Stimulated activated CD4-positive, alpha-beta T cell treated with anti-CD3 and anti-CD28 coated beads, TNF-alpha, amount 100 ng/mL, for 24 hours (primary cell): ENCODE results near the gene ZIC4.
A peak's percentile ranks its signal among the peaks of the same experiment; 100 is the strongest.

ENCODE experiments used
- DNase-seq, 3 experiments: peaks; one replicate each; pipeline ENCODE4 v3.0.0-alpha.2; 2020; ENCODE audit warnings: low read depth in 3 of 3

ZIC4 gene

DNA sequence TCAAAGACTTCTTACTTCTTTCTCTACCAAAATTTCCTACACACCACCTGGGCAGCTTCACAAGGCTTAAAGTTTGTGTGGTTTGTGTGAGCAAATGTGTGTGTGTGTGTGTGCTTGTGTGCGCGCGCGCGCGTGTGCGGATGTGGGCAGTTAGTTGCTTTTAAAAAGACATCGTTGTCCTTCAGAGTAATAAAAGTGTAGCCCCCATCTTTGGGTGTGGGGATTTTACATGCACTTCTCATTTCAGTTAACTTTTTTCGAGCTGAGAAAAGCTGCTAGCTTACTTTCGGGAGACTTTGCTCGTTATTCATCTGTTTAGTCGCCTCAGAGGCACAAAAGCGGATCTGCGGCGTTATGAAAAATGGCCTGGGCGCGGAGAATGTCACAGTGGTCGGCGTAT lies 36.0 kb downstream of the ZIC4 start:
- no peak for DNase-seq

DNA sequence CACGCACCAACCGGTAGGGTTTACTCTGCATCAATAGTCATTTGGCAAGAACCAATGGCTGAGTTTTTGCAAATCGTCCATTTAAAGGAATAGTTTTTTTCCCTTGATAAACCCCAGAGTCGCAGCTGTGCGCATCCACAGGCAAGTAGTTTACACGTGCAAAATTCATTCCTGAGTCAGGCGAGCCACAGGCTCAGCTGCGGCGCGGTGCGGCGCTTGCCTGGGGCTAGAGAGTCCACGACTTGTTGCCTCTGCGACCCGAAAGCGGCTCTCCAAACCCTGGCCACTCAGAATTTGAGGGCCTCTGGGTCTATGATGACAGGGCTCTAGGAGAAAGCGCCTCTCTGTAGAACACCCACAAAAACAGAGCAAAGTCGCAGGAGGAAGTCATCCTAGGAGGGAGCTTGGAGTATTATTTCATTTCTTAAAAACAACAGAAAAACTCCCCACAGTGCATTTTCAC lies 36.7 kb downstream of the ZIC4 start:
- no peak for DNase-seq

DNA sequence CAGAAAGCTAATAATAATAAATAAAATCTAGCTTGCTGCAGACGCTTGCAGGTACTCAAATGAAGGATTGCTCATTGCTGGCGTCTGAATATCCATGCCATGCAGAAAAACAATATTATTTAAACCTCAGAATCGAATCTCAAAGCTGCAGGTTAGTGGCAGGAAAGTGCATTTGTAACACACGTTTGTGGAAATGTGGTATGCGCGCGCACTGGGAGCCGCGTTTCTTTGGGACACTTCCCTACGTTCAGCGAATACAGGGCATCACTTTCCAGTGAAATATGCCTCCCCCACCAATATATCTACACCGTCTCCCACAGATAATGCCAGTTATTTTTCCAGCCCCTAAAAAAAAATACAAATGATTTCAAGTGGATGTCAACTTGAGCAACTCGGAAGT lies 37.1 kb downstream of the ZIC4 start:
- DNase-seq: no peak

DNA sequence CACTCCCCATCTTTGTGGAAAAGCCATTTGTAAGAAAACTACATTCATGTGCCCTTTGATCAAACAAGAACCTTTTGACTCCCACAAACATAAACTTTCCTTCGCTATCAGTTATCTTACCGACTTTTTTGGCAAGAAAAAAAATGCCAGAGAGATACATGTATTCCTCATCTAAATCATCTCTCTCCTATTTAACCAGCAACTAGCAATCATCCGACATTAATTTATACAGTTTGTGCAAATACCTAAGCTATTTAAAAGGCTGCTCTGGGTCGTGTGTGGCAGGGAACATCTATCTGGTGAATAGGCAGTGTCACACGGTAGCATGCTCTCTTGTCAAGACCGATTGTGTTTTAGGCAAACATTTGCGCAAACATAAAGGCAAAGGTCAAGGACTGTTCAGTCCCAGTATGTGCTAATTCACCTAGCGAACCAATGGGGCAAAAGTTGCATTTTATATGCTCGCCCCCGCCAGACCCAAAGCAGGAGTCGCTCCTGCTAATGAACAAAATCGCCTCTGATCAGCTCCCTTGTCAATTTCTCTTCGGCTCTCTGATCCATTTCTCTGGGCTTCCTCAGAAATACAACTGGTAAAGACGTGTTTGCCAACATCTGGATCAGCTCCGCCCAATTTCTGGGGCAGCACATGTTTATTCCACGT lies 37.7 kb downstream of the ZIC4 start:
- no peak for DNase-seq

DNA sequence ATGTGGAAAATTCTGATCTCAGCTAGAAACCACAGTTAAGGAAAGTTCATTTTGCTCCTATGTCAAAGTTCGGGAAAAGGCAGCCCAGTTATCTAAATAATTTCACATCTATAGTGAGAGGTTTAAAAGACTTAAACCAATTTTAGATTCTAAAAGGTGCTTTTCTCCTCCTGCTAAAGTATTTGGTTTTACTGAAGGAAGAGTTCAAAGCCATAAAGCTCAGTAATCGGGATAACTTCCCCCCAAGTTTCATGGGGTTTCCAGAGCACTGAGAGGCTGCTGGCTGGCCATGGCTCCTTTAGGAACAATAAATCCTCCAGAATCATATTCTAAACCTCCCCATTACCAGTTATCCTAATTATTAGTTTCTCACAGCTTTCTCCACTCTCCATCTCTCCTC lies 38.2 kb downstream of the ZIC4 start:
- DNase-seq: no peak

DNA sequence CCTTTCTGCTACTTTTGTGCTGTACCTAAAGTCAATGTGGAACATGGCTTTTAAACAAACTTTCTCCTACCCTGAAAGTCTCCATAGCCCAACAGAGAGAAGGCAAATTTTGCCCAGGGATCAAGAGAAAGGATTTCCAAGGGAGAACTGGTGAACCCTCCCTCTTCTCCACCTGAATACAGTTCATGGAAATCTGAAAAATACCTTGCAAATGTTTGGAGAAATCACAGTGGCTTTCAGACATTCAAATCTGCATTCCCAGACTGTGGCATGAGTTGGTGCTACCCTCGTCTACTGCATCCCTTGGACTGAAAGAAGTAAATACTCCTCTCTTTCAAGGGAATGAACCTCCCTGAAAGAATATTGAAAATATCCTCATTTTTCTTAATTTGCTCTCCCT lies 38.7 kb downstream of the ZIC4 start:
- DNase-seq: no peak

DNA sequence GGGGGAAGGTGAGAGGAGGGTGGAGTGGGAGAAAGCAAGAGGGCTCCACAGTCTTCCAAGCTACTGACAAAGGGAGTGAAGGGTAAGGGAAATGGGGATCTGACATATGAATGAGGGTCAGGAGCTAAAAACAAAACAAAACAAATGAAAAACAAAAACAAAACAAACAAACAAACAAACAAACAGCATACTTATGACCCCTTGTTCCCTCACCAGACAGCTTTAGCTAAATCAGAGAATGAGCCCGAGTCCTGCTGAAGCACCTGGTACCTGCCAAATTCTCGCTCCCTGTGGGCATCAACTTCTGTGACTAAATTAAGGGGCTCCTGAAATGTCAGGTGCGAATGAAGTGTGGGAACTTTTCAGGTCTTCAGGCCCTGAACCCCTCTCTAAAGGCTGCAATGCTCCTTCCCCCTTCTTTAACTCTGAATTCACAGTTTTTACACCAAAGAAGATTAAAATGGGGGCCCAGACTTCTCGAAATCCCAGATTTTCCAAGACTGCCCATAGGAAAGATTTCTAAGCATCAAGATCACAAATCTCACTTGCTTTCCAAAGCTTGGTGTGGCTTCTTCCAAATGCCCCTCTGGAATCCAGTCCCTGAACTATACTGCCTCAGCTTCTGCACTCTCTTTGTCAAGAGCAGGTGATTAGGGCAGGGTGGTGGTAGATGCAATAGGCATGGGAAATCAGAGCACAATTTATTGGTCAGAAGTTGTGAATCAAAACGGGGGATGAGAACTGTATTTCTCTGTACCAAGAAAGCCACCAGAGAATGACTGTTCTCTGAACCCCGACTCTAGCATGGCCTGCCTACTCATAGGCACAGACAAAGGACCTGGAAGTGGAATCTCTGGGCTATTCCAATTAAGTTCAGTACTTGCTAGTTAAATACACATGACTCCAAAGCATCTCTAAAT lies 40.9 kb downstream of the ZIC4 start:
- no peak for DNase-seq

DNA sequence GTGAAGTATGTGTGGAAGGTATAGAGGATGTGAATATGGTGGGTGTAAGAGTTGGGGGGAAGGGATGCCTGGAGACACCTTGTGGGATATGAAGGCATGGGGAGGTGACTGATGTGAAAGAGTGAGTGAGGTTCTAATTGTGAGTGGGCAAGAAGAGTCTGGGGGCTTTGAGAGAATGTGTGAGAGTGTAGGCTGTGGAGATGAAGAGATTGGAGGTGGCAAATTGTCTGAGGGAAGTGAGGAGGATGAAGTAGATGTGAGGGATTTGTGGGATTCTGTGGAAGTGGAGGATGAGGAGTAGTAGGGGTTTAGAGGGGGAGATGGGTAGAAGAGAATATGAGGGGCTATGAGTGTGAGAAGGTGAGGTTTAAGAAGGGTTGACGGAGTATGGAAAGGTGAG lies 41.6 kb downstream of the ZIC4 start:
- DNase-seq: no peak

DNA sequence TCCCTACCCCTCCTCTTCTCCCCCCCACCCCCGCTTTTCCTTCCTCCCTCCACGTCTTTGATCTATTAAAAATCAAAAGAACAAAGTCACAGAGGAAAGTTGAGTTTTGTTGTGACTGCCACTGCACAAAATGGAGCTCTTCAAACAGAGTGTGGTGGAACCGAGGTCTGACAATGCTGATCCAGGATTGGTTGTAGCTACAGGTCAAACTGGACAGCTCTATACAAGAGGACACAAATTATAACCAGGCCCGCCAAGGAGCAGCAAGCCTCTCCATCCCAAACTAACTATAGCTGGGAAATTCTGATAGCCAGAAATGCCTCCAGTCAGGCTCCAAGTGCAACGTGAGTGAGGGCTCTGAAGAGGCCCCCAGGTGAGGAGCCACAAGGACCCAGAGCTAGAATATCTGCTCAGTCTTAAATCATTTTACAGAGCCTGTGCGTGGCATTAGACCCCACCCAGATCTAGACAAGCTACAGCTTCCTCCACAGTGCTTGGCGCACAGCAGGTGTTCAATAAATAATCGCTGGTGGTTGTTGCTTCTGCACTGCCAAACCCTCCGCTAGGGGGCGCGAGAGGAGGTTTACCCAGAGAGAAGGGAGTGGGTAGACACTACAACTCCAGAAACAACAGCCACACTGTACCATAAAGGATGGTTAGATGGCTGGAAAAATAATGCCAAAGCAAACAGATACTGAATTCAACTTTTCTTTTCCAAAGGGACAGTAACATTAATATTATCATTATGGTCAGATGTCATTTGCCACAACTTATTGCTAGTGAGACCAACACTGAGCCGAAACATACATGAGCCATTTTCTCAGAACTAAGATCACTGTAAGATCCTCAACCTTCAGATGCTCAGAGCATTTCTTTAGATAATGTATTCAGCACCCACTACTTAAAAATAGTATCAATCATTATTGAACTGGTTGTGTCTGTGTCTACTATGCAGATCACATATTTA lies 44.6 kb downstream of the ZIC4 start:
- DNase-seq: peak in 1 of 3 experiments; percentile 18

DNA sequence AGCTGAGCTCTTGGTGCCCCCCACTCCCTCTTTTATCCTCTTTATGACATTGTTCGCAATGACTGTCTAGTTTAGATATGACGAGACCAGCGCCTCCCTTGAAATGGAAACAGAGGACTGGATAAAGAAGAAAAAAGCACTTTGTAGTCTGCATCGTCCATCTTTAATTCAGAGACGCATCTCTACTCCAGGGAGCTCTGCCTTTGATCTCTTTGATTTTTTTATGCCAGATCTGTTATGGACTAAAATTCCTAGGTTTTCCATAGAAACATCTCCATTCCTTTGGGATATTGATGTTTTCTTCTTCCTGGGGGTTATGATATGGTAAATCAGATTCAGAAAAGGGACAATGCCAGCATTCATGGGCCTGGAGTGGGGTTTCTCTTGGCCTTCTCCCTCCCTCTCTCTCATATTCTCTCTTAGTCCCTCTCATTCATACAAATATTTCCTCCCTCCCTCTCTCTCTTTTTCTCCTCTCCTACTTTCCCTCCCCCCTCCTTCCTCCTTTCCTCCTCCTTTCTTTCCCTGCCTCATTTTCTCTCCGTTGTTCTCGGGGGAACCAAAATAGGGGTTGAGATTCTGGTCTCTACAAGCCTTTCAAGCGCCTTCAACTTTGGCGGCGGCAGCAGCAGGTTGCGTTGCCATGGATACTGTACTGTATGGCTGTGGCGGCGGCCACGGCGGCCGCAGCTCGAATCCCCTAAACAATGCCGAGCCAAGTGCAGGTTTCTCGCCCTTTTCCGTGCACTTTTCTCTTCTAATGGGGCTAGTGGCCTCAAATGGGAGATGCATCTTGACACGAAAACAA lies 45.5 kb downstream of the ZIC4 start:
- no peak for DNase-seq

DNA sequence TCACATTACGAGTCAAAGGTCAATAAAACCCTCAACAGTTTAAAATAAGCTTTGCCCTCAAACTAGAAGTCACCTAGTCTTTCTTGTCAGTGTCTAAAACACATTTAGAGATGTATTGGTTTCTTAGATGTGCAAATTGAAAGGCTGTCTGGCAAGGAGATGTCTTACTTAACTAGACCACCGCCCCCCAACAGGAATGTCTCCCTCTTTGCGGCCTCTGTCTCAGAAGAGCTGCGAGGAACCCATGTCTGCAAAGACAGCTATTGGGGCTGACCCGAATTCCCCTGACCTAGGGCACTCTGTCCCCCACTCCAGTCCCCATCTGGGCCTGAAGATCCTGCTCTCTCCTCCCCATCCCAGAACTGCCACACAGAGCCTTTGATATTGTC lies 46.3 kb downstream of the ZIC4 start:
- no peak for DNase-seq

DNA sequence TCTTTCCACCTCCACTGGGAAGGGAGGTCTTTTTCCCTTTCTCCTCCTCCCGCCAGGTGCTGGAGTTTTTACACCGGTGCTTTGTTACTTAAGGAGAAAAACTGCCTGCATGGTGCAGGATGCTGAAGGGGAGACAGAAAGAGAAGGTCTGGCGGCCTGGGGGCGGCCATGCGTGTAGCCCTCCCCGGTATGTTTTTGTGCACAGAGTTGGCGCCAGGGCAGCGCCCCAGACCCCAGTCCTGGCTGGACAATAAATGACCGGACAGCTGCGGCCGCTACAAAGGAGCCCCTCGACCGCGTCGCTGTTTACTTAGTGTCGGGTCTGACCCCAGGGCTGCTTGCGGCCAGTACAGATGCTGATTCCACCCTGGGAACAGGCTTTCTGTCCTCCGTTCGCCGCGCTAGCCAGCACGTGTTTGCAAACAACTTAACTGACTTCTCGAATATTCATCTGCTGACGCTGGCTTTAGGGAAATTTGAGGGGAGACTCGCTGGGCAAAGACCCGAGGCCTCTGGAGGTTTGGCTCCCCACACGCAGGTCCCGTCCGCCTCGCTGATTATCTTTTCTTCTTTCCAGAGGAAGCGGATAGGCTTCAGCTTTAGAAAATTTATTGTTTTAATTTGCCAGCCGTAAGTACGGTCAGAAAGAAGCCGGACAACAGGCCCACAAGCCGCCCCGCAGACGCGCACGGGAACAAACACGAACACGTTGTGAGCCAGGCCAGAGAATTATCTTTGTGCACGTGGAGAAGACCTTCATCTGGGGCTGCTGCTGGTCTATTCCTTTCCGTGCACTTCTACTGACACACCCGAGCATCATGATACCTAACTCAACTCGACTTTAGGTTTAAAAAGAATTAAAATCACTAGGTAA lies 46.9 kb downstream of the ZIC4 start:
- DNase-seq: no peak

DNA sequence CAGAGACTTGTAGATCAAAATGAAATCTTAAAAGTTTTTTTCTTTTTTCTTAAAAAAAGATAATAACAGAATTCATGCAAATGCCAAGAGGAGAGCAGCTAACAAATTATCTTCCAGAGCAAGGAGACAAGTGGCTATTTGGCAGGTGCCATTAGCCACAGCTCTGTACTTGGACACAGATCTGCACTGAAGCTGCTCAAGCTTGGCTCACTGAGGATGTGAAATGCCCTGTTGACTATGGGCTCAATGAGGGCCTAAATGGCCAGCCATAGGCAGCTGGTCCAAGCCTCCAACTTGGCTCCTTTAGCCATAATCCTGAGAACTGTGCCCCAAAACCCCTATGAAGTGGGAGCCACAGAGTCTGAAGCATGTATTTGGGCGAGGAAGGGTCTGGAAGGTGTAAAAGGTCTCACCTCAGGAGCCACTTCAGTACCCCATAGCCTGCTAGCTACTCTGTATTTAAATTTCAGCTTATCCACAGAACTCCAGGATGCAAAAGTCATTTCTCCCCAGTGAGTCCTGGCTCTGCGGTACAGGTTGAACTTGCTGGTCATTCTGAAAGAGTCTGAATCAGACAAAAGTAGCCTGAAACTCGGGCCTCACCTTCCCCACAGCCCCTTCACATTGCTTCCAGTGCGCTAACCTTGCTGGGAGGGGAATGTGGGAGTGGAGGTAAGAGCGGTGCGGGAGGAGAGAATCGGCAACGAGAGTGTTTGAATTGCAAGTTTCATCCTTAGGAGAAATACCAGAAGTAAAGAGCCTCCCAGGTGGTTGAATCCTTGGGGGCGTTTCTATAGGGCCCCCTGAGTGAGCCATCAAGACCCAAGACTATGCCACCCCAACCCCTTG lies 48.0 kb downstream of the ZIC4 start:
- no peak for DNase-seq

DNA sequence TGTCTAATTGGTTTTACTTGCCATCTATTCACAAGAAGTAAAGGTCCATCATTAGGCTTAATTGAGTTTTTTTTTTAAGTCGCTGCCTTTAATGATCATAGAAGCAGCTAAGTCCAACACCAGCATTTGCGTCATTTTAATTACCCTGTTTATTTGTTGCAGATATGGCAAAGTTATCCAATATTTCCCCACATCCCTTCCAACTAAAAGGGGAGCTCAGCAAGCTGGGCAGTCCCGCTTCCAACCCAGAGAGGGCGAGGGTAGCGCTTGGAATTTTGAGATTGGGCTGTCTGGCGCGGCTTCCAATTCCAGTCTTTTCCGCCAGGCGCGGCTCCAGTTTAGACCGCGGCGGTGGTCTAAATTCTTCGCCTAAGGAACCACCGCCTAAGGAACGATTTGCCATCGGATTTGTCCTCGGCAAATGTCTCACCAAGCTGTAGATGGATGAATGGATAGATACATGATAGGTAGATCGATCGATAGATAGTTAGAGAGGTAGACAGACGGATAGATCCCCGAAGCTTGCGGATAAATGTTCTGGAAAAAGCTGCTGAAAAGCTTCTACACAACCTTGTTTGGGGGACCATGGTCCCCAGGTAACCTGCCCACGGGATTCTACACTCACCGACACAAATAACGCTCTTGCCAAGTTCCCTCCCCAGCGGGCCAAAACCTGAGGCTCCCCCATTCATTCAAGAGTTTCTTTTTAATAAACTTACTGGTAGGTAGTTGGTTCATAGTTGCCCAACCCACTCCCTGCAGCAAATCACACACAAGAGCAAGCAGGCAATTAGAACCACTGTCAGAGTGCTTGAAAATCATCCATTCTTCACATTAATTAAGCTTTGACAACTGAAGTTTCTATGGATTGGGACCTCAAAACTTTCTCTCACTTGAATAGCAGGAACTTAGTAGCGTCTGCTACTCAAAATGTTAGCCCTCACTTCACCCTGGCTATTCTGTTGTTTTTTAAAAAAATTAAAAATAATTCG lies 49.1 kb downstream of the ZIC4 start:
- DNase-seq: no peak

DNA sequence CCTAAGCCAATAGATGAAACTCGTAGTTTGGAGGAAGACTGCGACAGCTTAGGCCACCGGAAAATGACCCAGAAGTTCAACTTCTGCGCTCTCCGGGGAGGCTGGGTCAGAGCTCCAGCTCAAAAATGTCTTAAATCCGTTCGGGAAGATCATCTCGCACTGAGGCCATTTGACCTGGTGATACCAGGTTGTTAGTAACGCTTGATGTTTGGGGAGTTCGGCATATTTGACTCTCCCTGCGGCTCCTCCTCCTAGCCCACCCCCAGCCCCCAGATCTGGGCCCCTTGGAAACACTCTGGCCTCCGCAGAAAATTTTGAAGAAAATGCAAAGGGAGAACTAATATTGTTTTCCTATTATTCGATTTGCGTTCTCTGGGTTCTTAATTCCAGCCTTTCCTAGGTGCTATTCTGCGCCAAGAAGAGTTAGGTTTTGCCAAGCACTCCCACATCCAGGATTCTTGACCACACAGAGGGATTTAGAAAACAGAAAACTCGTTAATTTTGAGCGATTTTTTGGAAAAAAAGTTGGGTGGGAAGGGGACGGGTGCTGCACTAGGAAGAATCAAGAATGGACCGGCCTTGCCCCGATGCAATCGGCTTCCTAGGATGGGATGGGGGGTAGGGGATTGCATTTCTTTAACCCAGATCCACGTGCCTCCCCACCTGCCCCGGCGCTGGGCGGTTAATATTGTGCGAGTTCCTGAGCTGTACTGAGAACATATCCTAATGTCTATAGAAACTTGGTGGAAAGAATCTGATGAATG lies 50.0 kb downstream of the ZIC4 start:
- no peak for DNase-seq

DNA sequence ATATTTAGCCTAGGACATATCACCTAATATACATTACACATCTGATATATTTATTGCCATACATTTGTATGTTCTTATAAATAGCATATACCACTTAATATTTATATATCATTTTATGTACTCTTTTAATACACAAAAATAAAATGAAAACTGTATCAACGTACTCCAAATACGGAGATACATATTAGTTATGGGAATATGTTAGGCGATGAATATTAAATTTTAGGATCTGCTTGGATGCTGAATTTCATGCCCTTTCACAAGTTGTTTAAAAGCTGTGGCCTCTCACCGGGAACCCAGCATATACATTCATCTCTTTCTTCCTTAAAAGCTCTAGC lies 50.6 kb downstream of the ZIC4 start:
- DNase-seq: no peak

DNA sequence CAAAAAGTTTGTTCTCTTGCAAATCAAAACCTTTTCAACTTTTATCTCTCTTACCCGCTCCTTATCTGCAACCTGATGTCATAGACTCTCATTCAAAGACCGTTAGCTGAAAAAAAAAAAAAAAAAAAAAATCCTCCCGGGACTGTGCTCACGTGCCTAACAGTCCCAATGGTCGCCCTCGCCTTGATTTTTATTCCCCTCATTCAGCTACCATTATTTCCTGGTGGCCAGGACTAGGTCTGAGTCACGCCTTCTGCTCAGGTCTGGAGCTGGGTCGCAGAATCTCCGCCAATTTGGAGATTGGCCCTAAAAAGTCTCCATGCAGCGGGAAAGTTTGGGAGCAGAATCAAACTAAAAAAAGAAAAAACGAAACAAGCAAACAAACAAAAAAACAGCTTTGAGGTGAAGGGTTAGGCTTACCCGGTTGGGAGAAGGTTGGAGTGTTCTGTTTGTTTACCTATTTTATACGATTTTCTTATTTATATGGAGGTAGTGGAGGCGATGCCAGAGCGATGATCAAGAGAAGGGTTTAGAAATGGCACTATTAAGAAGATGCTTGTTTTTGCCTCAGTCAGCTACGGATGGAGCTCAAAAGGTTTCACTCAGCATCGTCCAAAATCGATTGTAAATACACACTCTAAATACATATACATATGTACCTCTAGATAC lies 51.1 kb downstream of the ZIC4 start:
- DNase-seq: no peak
